Measurements from ENCODE around the gene APBB2.

- no peak for TF ChIP-seq CTCF (conservative IDR thresholded peaks at IDR 0.05; ENCODE audit: low read depth, low read length)
- no peak for TF ChIP-seq POLR2A (IDR thresholded peaks at IDR 0.05; ENCODE audit: low read depth, low read length)
- no peak for TF ChIP-seq MXI1 (IDR thresholded peaks at IDR 0.05; ENCODE audit: borderline replicate concordance, low read depth, low read length)
- TF ChIP-seq SMC3 (IDR thresholded peaks at IDR 0.05; ENCODE audit: low read depth, low read length), result no peak
- no peak for TF ChIP-seq FOS (IDR thresholded peaks at IDR 0.05; ENCODE audit: low read depth, low read length)
- TF ChIP-seq RCOR1 (IDR thresholded peaks at IDR 0.05; ENCODE audit: insufficient replicate concordance, low read length), result no peak
Observed at GRCh38 chr4:40969501-40969900, 244.8 kb downstream of the APBB2 start.

All from IMR-90 (cell line).